Right renal pelvis (tissue), 4 donors: ENCODE results near the gene HS3ST5. TPM values are rescaled to one million over a fixed set of nuclear protein-coding genes. Genes with fewer than 3 reads are reported as not detected.

Experiments
- DNase-seq, 4 donors: peaks; one replicate each; pipeline ENCODE4 v3.0.0-alpha.2; 2013; ENCODE audit warnings: low read depth in 4 of 4, low spot score in 3 of 4, missing footprints in 1 of 4
- polyA plus RNA-seq, 4 donors: library from polyadenylated mRNA; unstranded; fragments of 120-200 nt; gene quantifications; one replicate each; pipeline ENCODE4 v1.2.1, GENCODE V29; 2013; ENCODE audit not compliant: insufficient read length in 4 of 4

HS3ST5 gene
- polyA plus RNA-seq, 4 donors, result 0.79 to 1.4 (median 1.00) TPM

DNA sequence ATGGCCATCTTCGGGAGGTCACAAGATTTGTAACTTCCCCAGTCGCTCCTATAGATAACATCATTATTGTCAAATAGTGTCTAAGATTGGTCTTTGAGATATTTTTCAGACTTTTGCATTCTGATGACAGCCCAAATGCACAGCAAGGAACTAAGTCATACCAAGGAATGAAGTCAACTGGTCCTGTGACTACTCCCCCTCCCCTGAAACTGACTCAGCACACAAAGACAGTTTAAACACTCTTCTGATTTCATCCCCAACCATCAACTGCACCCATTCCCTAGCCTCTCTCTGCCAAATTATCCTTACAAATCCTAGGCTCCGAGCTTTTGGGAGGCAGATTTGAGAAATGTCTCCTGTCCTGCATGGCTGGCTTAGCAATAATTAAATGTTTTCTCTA lies 139.4 kb downstream of the HS3ST5 start:
- DNase-seq, result no peak

GRCh38 chr6:114202389-114202788 lies 140.4 kb downstream of the HS3ST5 start:
- DNase-seq, result no peak

- no peak for DNase-seq
Observed at GRCh38 chr6:114200891-114201290, 141.9 kb downstream of the HS3ST5 start.

DNA sequence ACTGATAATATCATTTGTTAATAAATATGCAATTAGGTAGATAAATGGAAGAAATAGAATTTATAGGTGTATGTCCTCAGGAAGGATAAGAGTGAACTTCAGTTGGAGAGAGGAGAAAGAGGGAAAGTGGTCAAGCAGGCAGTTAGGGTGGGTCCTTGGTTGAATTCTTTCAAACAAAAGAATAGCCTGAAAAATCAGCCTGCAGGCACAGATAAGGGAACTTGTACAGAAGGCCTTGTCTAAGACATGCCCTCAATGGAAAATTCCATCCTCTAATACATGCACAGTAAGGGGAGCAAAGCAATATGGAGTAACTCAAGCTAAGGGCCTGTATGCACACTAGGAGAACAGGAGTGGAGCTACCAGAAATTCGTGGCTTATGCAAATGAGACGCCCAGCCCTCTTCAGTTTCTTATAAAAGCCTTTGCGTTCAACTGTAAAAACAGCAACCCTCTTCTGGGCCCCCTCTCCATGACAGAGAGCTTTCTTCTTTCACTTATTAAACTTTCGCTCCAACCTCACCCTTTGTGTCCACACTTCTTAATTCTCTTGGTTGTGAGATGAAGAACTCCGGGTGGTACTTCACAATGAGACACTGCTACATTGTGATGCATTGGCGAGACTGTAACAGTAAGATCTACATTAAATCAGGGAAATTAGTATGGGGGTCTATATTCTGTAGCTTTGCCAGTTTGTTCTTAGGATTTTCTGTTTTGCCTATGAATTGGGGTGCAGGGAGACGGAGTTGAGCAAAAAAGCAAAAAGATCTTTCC lies 147.0 kb downstream of the HS3ST5 start:
- DNase-seq, result no peak

DNA sequence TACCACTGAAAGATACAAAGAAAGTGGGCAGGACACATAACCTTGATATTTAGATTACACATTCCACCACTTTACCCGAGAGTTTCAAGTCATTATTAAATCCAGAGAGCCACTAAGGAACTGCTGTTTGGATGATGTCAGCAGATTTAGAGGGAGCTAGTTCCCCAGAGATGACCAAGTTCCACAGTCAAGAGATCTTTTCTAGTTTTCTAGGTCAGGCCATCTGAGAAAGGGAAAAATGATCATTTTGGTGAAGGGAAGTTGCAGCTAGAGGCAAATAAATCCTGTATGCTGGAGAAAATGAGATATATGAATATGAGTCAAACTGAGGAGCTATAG lies 147.8 kb downstream of the HS3ST5 start:
- no peak for DNase-seq

DNA sequence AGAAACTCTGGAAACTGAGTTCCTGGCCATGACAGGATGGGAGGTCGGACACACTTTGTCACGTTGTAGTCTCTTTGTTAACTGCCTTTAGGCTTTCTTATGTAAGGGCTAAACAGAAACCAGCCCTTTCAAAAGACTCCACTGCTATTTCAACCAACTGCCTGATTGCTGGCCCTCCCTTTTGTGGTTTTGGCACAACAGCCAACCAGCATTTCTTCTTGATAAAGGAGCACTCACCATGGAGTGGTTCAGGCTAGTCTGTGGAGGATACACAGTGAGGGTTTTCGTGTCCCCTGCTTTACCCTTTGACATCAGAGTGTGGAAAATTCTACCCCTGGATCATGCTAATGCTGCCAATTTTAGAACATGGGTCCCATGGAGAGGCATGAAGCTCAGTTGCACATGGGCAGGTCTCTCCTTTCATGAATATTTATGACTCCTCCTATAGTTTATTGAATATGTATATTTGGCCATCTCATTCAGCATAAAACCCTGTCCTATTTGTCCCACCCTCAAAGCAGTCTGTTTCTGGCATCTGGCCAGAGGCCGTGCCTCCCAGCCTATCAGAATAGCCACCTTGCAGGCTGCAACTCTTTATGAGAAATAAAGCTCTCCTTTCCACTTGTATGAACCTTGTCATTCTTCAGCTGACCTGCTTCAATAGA lies 148.3 kb downstream of the HS3ST5 start:
- DNase-seq, result no peak

DNA sequence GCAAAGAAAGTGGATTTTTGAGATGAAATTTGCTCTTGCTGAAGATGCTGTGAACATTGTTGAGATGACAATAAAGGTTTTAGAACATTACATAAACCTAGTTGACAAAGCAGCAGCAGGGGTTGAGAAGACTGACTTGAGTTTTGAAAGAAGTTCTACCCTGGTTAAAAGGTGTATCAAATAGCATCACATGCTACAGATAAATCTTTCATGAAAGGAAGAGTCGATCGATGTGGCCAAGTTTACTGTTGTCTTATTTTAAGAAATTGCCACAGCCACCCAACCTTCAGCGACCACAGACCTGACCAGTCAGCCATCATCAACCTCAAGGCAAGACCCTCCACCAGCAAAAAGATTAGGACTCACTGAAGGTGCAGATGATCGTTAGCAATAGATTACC lies 155.3 kb downstream of the HS3ST5 start:
- no peak for DNase-seq

GRCh38 chr6:114181664-114182063 lies 161.2 kb downstream of the HS3ST5 start:
- no peak for DNase-seq

DNA sequence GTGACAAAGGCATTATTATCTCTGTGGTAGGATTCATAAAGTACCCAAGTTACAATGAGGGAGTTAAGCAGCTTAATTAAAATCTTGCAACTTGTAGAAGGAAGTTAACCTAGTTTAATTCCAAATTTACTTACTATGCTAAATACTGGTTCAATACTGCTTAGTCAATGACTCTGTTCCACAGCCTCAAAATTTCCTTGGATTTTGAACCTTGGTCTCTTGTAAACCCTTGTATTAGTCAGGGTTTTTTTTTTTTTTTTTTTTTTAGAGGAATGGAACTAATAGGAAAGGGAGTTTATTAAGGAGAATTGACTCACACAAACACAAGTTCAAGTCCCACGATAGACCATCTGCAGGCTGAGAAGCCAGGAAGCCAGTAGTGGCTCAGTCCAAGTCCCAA lies 163.4 kb downstream of the HS3ST5 start:
- DNase-seq, result no peak

GRCh38 chr6:114176726-114177125 lies 166.1 kb downstream of the HS3ST5 start:
- no peak for DNase-seq

DNA sequence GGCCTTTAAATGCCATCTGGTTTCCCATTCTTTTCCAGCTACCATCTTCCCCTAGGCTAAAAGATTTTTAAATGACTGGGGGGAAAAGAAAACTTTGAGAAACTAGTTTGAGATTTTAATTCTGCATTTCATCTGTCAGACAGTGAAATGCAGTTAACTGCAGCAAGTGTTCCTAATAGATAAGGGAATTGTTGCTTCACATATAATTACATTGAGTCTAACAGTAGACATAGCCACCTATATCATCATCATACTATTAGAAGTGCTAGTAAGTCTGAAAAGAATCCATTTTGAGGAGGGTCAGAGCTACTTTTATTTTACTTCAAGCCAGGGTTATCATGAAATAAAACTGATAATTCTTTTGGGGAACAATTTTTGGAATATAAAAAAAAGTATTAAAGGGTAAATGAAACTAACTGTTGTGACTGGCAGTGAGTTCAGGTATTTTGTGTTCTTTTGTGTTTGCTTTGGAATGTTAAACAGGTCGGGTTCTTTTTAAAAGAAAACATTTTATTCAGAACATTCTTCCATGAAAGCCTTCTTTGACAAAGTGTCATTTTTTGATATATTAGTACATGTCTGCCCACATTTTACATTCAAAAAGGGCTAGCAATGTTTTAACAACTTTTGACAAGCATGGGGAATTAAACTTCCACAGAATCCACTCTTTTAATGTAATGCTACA lies 170.1 kb downstream of the HS3ST5 start:
- no peak for DNase-seq

DNA sequence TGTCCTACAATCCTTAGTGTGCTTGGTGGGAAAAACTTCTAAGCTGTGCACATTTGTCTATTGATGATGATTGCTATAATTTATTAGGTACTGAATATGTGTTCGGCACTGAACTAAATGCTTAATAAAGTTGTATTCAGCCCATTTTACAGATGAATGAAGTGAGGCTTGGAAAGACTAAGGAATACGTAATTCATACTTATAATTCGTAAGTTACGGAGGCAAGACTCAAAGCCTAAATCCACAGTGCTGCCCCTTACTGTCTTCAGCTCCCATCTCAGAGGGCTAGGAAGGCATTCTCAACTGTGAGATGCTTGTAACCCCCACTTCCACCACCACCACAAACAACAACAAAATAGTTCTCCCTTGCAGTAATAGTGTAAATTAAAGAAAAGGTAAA lies 171.3 kb downstream of the HS3ST5 start:
- no peak for DNase-seq

GRCh38 chr6:114170958-114171387 lies 171.8 kb downstream of the HS3ST5 start:
- DNase-seq, result no peak

GRCh38 chr6:114170372-114170771 lies 172.5 kb downstream of the HS3ST5 start:
- peak in 1 of 4 donors; percentile 2 for DNase-seq

- no peak for DNase-seq
Observed at GRCh38 chr6:114169763-114170162, 173.1 kb downstream of the HS3ST5 start.

- DNase-seq, result no peak
Observed at GRCh38 chr6:114167583-114168576, 174.9 kb downstream of the HS3ST5 start.

GRCh38 chr6:114164207-114164606 lies 178.6 kb downstream of the HS3ST5 start:
- DNase-seq, result no peak

- DNase-seq, result no peak
Observed at GRCh38 chr6:114162691-114163347, 180.0 kb downstream of the HS3ST5 start.

DNA sequence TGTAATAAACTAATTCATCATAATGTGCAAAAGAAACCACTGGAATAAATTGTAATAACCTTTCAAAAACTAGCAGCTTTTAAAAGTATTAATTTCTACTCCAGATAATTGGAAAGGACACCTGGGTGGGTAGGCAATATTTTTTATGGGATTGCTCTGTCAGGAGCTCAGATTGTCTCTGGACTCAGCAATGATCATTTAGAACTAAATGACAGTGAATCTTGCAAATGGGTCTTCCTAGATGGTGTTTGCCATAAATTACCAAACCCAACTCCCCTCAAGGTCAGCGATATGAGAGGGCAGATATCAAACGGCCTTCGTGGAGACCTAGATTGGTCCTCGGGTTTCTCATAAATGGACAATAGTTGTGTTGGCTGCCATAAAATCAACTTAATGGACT lies 181.9 kb downstream of the HS3ST5 start:
- no peak for DNase-seq

- no peak for DNase-seq
Observed at GRCh38 chr6:114159727-114160126, 183.1 kb downstream of the HS3ST5 start.
